Measurements from ENCODE around the gene GPS1. TPM values are rescaled to one million over a fixed set of nuclear protein-coding genes. Genes with fewer than 3 reads are reported as not detected.

The GPS1 gene
- total RNA-seq, 1 donor from 2014 or later: 105 TPM

DNA sequence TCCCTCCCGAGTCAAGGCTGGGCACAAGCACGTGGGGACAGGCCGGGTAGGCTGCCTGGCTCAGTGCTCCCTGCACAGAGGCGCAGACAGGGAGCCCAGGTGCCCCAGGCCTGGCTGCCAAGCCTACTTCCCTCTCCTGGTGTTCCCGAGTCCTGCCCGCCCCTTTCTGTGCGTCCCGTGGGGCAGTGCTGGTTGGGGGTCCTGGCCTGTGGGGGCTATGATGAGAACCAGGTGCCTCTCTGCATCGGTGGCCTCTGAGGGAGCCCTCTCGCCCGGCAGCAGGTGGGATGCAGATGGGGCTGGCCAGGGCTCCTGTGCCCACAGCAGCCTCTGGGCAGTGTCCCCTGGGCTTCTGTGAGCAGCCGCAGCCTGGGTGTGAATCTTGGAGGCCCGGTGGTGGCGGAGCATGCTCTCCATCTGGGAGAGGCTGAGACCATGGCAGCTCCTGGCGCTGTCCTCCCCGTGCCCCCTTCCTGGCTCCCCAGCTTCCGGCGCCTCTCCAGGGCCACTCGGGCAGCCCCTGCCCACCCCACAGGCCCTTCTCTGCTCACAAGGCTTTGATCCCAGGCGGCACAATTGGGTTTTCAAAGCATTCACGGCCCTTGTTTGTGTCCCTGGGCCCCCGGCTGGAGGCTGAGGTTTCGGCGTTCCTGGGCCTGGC, 36.3 kb upstream of the GPS1 start:
- TF ChIP-seq, protein P1, sequence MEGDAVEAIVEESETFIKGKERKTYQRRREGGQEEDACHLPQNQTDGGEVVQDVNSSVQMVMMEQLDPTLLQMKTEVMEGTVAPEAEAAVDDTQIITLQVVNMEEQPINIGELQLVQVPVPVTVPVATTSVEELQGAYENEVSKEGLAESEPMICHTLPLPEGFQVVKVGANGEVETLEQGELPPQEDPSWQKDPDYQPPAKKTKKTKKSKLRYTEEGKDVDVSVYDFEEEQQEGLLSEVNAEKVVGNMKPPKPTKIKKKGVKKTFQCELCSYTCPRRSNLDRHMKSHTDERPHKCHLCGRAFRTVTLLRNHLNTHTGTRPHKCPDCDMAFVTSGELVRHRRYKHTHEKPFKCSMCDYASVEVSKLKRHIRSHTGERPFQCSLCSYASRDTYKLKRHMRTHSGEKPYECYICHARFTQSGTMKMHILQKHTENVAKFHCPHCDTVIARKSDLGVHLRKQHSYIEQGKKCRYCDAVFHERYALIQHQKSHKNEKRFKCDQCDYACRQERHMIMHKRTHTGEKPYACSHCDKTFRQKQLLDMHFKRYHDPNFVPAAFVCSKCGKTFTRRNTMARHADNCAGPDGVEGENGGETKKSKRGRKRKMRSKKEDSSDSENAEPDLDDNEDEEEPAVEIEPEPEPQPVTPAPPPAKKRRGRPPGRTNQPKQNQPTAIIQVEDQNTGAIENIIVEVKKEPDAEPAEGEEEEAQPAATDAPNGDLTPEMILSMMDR (conservative IDR thresholded peaks at IDR 0.05; ENCODE audit: low read depth, low read length): no peak
- no peak overlapping the region for H3K4me3 ChIP-seq (ENCODE audit: low read depth, low read length)
- no peak for DNase-seq (ENCODE audit: low read depth)

DNA sequence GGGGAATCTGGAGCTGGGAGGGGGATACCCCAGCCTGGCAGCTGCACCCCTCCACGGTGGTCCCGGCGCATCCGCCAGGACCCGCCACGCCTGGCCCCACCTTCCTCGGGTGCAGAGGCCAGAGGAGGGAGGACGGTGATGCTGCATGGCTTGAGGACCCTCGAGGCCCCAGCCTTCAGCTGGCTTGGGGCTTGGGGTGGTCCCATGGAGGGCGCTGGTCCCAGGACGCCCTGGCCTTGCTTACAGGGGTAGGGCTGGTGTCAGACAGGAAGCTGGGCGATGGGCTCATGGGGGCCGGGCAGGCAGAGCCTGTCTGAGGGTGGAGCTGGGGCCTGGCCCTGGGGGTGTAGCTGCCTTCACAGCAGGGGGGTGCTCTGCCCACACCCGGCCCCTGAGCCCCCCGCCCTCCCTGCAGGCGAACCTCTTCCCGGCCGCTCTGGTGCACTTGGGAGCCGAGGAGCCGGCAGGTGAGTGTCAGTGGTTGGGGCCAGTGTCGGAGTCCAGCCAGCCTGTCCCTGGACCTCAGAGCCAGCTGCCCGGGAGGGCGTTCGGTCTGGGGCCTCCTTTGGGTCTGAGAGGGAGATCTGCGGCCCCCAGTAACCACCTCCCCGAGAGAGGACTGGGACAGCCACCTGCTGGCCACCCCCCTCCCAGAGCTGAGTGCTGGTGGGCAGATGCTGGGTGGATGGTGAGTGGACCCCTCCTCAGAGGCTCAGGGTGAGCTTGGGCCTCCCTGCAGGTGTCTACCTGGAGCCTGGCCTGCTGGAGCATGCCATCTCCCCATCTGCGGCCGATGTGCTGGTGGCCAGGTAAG, 35.4 kb upstream of the GPS1 start:
- TF ChIP-seq, protein P1 (conservative IDR thresholded peaks at IDR 0.05; ENCODE audit: low read depth, low read length): no peak
- no peak overlapping the region for H3K4me3 ChIP-seq (ENCODE audit: low read depth, low read length)
- DNase-seq (ENCODE audit: low read depth): no peak

DNA sequence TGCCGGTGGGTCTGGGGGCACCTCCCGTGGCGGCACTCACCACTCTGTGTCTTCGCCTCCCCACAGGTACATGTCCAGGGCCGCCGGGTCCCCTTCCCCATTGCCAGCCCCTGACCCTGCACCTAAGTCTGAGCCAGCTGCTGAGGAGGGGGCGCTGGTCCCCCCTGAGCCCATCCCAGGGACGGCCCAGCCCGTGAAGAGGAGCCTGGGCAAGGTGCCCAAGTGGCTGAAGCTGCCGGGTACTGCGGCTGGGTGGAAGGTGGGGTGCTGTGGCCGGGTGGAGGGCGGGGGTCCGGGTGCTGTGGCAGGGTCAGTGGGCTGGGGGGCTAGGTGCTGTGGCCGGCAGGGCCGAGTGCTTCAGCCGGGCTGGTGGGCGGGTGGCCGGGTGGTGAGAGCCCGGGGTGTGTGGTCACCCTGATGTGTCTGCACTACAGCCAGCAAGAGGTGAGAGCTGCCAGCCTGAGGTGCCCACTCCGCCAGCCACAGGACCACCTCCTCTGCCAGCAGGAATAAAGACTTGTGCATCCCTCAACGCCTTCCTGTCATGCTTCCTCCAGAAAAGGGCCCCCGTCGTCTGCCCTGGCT, 34.7 kb upstream of the GPS1 start:
- TF ChIP-seq, protein P1 (conservative IDR thresholded peaks at IDR 0.05; ENCODE audit: low read depth, low read length): no peak
- no peak overlapping the region for H3K4me3 ChIP-seq (ENCODE audit: low read depth, low read length)
- DNase-seq (ENCODE audit: low read depth): no peak

DNA sequence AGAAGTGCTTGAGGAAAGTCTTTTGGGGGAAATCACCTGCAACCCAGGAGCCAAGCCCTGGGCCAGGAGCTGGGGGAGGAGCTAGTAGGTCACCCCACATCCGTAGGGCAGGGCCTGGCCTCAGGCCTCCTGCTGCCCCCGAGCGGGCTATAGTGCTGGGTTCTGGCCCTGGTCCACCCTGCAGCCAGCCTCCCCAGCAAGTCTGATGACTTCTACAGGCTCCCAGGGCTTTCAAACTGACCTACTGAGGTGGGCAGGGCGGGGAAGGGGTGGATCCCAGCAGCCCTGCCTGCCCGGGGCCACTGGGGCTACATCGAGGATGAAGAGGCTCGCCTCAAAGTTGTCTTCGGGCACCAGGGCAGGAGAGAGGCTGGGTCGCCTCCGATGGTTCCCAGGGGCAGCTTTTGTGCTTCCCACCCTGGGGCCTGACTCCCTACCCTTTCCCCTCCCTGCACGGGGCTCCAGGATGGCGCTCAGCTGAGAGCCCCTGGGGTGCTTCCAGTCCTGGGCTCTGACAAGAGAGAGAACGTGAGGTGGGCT, 34.0 kb upstream of the GPS1 start:
- TF ChIP-seq, protein P1 (conservative IDR thresholded peaks at IDR 0.05; ENCODE audit: low read depth, low read length): no peak
- H3K4me3 ChIP-seq (ENCODE audit: low read depth, low read length): no peak overlapping the region
- DNase-seq (ENCODE audit: low read depth): no peak

DNA sequence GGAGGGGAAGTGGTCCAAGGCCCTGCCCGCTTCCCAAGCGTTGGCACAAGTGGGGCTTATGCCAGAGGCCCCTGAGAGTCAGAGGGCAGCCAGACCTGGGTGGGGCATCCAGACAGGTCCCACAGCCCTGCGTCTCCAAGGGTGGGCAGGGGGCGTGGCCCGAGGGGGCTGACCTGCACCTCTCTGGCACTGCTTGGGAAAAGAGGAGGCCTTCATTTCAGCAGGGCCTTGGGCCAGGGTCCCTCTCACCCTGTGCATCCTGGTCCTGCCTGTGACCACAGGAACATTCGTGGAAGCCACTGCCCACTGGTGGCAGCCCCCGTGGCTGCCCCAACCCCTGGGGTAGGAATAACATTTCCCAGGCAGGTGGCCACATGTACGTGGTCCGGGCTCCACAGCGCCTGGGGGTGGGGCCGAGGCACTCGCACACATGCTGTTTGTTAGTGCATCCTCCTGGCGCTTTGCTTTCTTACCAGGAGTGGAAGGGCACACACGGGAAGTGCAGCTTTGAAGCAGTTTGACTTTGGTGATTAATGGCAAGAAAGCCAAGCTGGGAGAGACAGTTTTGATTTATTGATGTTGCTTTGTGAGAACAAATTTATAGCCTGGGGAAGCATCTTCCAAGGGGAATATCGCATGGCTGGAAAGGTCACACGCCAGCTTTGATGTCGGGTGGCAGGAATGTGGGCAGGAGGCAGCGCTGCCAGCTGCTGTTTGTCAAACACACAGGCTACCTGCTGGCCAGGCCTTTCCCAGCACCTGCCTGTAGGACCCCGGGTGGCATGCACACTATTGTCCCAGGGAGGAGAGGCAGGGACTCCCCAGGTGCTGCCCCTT, 33.3 kb upstream of the GPS1 start:
- H3K4me3 ChIP-seq (ENCODE audit: low read depth, low read length): no peak overlapping the region
- DNase-seq (ENCODE audit: low read depth): no peak
- TF ChIP-seq, protein P1 (conservative IDR thresholded peaks at IDR 0.05; ENCODE audit: low read depth, low read length): no peak

DNA sequence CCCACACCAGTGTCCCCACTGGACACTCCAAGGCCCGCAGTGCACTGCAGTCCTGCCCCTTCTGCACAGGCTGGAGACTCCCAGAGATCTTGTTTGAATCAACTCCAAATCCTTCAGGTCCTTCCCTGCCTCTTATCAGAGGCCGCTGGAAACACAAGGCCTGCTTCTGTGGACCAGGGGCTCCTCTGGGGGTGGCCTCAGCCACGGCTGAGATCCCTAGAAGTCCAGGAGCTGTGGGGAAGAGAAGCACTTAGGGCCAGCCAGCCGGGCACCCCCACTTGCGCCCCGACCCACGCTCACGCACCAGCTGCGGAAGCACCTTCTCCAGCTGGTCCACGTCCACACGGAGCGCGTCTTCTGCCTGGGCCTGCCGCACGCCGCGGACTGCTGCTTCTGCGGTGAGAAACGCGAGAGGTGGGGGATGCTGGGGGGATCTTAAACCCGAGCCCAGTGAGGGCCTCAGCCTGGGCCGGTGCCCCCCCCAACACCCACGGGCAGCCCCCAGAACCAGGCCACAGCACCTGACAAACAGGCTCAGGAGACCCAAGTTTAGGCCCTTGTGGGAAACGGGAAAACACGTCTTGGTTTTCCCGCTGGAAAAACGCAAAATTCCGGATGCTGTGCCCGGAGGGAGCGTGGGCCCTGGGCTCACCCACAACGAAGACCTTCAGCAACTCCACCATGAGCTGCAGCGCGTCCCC, 32.6 kb upstream of the GPS1 start:
- no peak for DNase-seq (ENCODE audit: low read depth)

More for the DNA sequence above, 32.6 kb upstream of the GPS1 start:
- TF ChIP-seq, protein P1 (conservative IDR thresholded peaks at IDR 0.05; ENCODE audit: low read depth, low read length): no peak
- no peak overlapping the region for H3K4me3 ChIP-seq (ENCODE audit: low read depth, low read length)
